ENCODE data around the gene MYMK. TPM values are rescaled to one million over a fixed set of nuclear protein-coding genes. Genes with fewer than 3 reads are reported as not detected.

Gene MYMK
- total and polyA plus RNA-seq, 2 experiments from 2014 or later: 1.3 TPM; not detected in 1

DNA sequence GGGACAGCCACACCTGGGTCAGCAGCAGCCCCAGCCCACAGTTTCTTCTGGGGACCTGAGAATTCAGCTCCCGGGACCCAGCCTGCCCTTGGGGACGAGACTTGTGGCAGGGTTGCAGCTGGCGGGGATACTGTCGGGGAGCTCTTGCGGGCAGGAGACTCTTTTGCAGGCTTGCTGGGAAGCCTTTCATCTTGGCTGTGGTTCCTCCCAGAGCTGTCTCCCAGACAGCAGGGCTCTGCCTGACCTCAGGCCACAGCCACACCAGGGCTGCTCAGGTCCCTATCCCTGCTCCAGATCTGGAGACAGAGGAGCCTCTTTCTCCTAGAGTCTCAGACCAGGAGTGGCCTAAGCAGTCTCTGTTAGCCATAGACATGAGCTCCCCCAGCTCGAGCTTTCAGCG, 4.7 kb upstream of the MYMK start:
- no peaks in the 10 kb centered on the region for H3K36me3 ChIP-seq (replicated peaks; ENCODE audit: insufficient read depth, low read depth)
- H3K4me1 ChIP-seq (ENCODE audit: insufficient read depth): peaks cover 42% of the 10 kb centered on the region
- H4K20me1 ChIP-seq (ENCODE audit: insufficient read depth, poor library complexity, severe bottlenecking): no peaks in the 10 kb centered on the region
- H3K27me3 ChIP-seq: no peaks in the 10 kb centered on the region
- no peak overlapping the region for H2AFZ ChIP-seq
- H3K27ac ChIP-seq: no peak overlapping the region
- no peaks in the 10 kb centered on the region for H3K79me2 ChIP-seq
- H3K4me3 ChIP-seq: no peak overlapping the region
- 82% methylated on average over 7 of the region's 7 CpGs for WGBS (ENCODE audit: low lambda C conversion rate, missing lambda C conversion rate)
- no peaks in the 10 kb centered on the region for H3K9me2 ChIP-seq (replicated peaks; ENCODE audit: insufficient read depth)
- DNase-seq (ENCODE audit: low spot score): no peak
- no peaks in the 10 kb centered on the region for H3K9me3 ChIP-seq (ENCODE audit: low read depth)
- TF ChIP-seq EZH2phosphoT487 (IDR thresholded peaks at IDR 0.05; ENCODE audit: low read depth, severe bottlenecking, unreplicated experiment): no peak
- no peak for TF ChIP-seq EZH2 (IDR thresholded peaks at IDR 0.05; ENCODE audit: borderline replicate concordance)
- TF ChIP-seq, protein P1, sequence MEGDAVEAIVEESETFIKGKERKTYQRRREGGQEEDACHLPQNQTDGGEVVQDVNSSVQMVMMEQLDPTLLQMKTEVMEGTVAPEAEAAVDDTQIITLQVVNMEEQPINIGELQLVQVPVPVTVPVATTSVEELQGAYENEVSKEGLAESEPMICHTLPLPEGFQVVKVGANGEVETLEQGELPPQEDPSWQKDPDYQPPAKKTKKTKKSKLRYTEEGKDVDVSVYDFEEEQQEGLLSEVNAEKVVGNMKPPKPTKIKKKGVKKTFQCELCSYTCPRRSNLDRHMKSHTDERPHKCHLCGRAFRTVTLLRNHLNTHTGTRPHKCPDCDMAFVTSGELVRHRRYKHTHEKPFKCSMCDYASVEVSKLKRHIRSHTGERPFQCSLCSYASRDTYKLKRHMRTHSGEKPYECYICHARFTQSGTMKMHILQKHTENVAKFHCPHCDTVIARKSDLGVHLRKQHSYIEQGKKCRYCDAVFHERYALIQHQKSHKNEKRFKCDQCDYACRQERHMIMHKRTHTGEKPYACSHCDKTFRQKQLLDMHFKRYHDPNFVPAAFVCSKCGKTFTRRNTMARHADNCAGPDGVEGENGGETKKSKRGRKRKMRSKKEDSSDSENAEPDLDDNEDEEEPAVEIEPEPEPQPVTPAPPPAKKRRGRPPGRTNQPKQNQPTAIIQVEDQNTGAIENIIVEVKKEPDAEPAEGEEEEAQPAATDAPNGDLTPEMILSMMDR (IDR thresholded peaks at IDR 0.05; ENCODE audit: poor library complexity): no peak
- H3K4me2 ChIP-seq: no peak overlapping the region

DNA sequence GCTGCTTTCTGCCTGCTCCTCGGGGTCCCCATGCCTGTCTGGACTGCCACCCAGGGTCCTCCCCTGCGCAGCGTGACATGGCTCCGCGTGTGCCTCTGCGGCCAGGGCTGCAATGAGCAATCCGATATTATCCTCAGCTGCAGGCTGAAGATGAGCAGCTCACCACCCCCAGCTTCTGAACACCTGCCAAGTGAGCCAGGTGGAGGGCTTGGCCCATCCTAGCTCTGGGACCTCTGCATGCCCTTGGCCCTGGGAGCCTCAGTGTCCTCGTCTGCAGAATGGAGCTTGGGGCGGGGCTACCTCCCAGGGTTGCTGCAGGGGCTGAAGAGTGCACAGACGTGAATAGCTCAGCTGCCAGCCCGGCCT, 4.1 kb upstream of the MYMK start:
- no peak overlapping the region for H3K27ac ChIP-seq
- no peak for TF ChIP-seq EZH2phosphoT487 (IDR thresholded peaks at IDR 0.05; ENCODE audit: low read depth, severe bottlenecking, unreplicated experiment)
- TF ChIP-seq, protein P1 (IDR thresholded peaks at IDR 0.05; ENCODE audit: poor library complexity): no peak
- no peak for TF ChIP-seq EZH2 (IDR thresholded peaks at IDR 0.05; ENCODE audit: borderline replicate concordance)
- no peak overlapping the region for H2AFZ ChIP-seq
- H3K4me3 ChIP-seq: no peak overlapping the region
- no peak for DNase-seq (ENCODE audit: low spot score)
- no peaks in the 10 kb centered on the region for H3K9me3 ChIP-seq (ENCODE audit: low read depth)
- H3K9me2 ChIP-seq (replicated peaks; ENCODE audit: insufficient read depth): no peaks in the 10 kb centered on the region
- no peaks in the 10 kb centered on the region for H4K20me1 ChIP-seq (ENCODE audit: insufficient read depth, poor library complexity, severe bottlenecking)
- peaks cover 36% of the 10 kb centered on the region for H3K4me1 ChIP-seq (ENCODE audit: insufficient read depth)
- H3K79me2 ChIP-seq: no peaks in the 10 kb centered on the region
- H3K36me3 ChIP-seq (replicated peaks; ENCODE audit: insufficient read depth, low read depth): no peaks in the 10 kb centered on the region
- H3K27me3 ChIP-seq: no peaks in the 10 kb centered on the region
- WGBS (ENCODE audit: low lambda C conversion rate, missing lambda C conversion rate): 80% methylated on average over 11 of the region's 11 CpGs
- H3K4me2 ChIP-seq: no peak overlapping the region

DNA sequence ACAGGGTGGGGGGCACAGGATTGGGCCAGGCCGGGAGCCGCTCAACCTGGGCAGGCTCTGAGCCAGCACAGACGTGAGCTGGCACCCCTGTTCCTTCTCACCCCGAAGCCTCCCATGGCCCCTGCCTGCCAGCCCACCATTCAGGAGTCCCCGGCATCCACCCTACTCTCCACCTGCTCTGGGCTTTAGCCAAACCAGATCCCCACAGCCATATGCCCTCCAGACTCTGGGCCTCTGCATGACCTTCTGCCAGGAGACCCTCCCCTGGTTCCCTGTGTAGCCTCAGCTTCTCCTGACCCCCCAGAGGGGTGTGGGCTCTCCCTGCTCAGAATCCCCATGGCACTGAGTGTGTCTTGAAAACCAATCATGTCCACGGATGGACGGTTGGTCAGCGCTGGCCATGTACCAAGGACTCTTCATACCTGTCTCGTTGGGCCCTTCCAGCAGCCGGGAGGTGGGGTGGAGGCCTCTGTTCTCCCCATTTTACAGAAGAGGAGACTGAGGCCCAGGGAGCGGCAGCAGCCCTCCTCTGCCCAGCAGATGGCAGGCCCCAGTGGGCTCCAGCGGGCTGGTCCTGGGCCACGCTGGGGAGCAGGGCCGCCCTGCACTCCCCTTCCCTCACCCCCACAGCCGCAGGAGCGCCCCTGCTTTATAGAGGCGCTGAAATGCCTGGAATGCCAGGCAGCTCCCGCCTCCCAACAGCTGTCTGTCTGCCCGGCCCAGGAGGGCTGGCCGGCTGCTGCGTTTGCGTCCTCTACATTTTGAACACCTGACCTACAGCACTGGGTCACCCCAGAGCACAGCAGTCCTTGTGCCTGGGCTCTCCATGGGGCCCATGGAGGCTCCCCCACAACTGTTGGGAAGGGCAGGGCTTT, 3.5 kb upstream of the MYMK start:
- Histone ChIP-seq H4K20me1 (ENCODE audit: insufficient read depth, poor library complexity, severe bottlenecking) (no peaks in the 10 kb centered on the region), H3K79me2 (no peaks in the 10 kb centered on the region), H3K36me3 (replicated peaks; ENCODE audit: insufficient read depth, low read depth) (no peaks in the 10 kb centered on the region), H3K9me3 (ENCODE audit: low read depth) (no peaks in the 10 kb centered on the region), H3K9me2 (replicated peaks; ENCODE audit: insufficient read depth) (no peaks in the 10 kb centered on the region), H3K4me3 (no peak overlapping the region), H3K27me3 (no peaks in the 10 kb centered on the region), H3K27ac (no peak overlapping the region), H2AFZ (no peak overlapping the region), H3K4me1 (ENCODE audit: insufficient read depth) (peaks cover 34% of the 10 kb centered on the region), H3K4me2 (peak overlapping the region; percentile 64)
- TF ChIP-seq EZH2 (IDR thresholded peaks at IDR 0.05; ENCODE audit: borderline replicate concordance) (no peak), EZH2phosphoT487 (IDR thresholded peaks at IDR 0.05; ENCODE audit: low read depth, severe bottlenecking, unreplicated experiment) (no peak)
- TF ChIP-seq, protein P1 (IDR thresholded peaks at IDR 0.05; ENCODE audit: poor library complexity): no peak
- no peak for DNase-seq (ENCODE audit: low spot score)
- 58% methylated on average over 22 of the region's 22 CpGs for WGBS (ENCODE audit: low lambda C conversion rate, missing lambda C conversion rate)

Measured in hepatocyte (in vitro differentiated cells).